ENCODE data around the gene OVAAL. TPM values are rescaled to one million over a fixed set of nuclear protein-coding genes. Genes with fewer than 3 reads are reported as not detected.
"Not testable (repeated sequence)": the region's sequence is repeated elsewhere in the genome, so short reads cannot be mapped to it uniquely, and the experiment has no call there.

The OVAAL gene
- total and polyA plus RNA-seq, 2 donors (not counting 1 experiment from before 2014, with no cell fraction given), result not detected

DNA sequence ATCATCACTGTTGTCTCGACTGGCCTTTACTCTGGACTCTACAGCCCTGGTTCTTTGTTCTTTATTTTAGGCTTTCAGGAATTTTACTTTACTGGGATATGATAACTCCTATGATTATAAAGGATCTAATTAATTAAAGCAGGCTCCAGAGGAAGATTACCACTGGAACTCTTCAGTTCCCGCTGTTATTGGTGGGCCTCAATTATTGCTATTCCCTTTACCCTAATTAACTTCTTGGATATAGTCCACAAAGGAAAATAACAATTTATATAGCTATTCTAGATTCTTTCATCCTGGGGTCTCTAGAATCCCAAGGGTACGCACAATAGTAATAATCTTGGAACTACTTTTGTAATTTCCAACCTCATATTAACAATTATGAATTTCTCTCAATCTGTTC lies 8.5 kb upstream of the OVAAL start:
- Histone ChIP-seq H3K4me1 (ENCODE audit: control insufficient read depth, extremely low read depth, insufficient read depth, low read length) (no peaks in the 10 kb centered on the region), H3K79me2 (ENCODE audit: control insufficient read depth, insufficient read depth, low read length) (no peaks in the 10 kb centered on the region), H3K9me3 (ENCODE audit: control insufficient read depth, insufficient read depth, low read depth, low read length) (no peaks in the 10 kb centered on the region), H3K27ac (ENCODE audit: insufficient read depth, low read length) (no peak overlapping the region), H2AFZ (ENCODE audit: low read length) (no peak overlapping the region), H3K27me3 (ENCODE audit: control insufficient read depth, insufficient read depth, low read length) (no peaks in the 10 kb centered on the region), H3K9ac (ENCODE audit: insufficient read depth, low read length) (no peak overlapping the region), H3K4me3 (replicated peaks in 1 of 4; ENCODE audit: control extremely low read depth in 1 of 4, insufficient read depth in 1 of 4, low read depth in 3 of 4, low read length in 4 of 4) (no peak overlapping the region), H3K36me3 (ENCODE audit: control insufficient read depth, insufficient read depth, low read length) (no peaks in the 10 kb centered on the region), H4K20me1 (ENCODE audit: control insufficient read depth, extremely low read depth, insufficient read depth, low read length) (no peaks in the 10 kb centered on the region), H3K4me2 (ENCODE audit: extremely low read depth, insufficient read depth, low read length) (no peak overlapping the region)
- no peak for TF ChIP-seq EZH2 (IDR thresholded peaks at IDR 0.05; ENCODE audit: low read length, missing control alignments)
- TF ChIP-seq, protein P1, sequence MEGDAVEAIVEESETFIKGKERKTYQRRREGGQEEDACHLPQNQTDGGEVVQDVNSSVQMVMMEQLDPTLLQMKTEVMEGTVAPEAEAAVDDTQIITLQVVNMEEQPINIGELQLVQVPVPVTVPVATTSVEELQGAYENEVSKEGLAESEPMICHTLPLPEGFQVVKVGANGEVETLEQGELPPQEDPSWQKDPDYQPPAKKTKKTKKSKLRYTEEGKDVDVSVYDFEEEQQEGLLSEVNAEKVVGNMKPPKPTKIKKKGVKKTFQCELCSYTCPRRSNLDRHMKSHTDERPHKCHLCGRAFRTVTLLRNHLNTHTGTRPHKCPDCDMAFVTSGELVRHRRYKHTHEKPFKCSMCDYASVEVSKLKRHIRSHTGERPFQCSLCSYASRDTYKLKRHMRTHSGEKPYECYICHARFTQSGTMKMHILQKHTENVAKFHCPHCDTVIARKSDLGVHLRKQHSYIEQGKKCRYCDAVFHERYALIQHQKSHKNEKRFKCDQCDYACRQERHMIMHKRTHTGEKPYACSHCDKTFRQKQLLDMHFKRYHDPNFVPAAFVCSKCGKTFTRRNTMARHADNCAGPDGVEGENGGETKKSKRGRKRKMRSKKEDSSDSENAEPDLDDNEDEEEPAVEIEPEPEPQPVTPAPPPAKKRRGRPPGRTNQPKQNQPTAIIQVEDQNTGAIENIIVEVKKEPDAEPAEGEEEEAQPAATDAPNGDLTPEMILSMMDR (conservative IDR thresholded peaks at IDR 0.05 in 1 of 2, IDR thresholded peaks at IDR 0.05 in 1 of 2; ENCODE audit: low read depth in 1 of 2, low read length in 2 of 2), result no peak
- DNase-seq (ENCODE audit: low read depth in 2 of 2), result no peak

DNA sequence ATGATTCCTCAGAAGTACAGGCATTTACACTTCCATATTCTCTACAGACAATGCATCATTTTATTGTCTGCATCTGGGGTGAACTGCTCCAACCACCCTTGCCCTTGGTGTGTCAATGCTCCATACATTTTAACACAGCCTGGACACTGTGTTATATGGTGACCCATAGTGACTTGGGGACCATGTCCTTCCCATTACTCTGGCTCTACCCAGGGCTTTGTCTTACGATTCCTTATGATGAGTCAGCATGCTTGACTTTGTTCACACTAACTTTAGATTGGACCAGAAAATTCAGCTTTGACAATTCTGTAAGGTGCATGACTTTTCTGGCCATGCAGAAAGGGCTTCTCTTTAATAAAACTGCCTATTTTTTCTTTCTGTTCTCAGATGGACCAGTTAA lies 6.8 kb upstream of the OVAAL start:
- TF ChIP-seq, protein P1 (conservative IDR thresholded peaks at IDR 0.05 in 1 of 2, IDR thresholded peaks at IDR 0.05 in 1 of 2; ENCODE audit: low read depth in 1 of 2, low read length in 2 of 2), result no peak
- TF ChIP-seq EZH2 (IDR thresholded peaks at IDR 0.05; ENCODE audit: low read length, missing control alignments), result no peak
- Histone ChIP-seq H3K36me3 (ENCODE audit: control insufficient read depth, insufficient read depth, low read length) (no peaks in the 10 kb centered on the region), H3K4me1 (ENCODE audit: control insufficient read depth, extremely low read depth, insufficient read depth, low read length) (no peaks in the 10 kb centered on the region), H3K79me2 (ENCODE audit: control insufficient read depth, insufficient read depth, low read length) (no peaks in the 10 kb centered on the region), H3K4me2 (ENCODE audit: extremely low read depth, insufficient read depth, low read length) (no peak overlapping the region), H3K9me3 (ENCODE audit: control insufficient read depth, insufficient read depth, low read depth, low read length) (no peaks in the 10 kb centered on the region), H4K20me1 (ENCODE audit: control insufficient read depth, extremely low read depth, insufficient read depth, low read length) (no peaks in the 10 kb centered on the region), H3K27ac (ENCODE audit: insufficient read depth, low read length) (no peak overlapping the region), H3K9ac (ENCODE audit: insufficient read depth, low read length) (no peak overlapping the region), H3K27me3 (ENCODE audit: control insufficient read depth, insufficient read depth, low read length) (no peaks in the 10 kb centered on the region), H2AFZ (ENCODE audit: low read length) (no peak overlapping the region), H3K4me3 (replicated peaks in 1 of 4; ENCODE audit: control extremely low read depth in 1 of 4, insufficient read depth in 1 of 4, low read depth in 3 of 4, low read length in 4 of 4) (no peak overlapping the region)
- DNase-seq (ENCODE audit: low read depth in 2 of 2), result no peak

DNA sequence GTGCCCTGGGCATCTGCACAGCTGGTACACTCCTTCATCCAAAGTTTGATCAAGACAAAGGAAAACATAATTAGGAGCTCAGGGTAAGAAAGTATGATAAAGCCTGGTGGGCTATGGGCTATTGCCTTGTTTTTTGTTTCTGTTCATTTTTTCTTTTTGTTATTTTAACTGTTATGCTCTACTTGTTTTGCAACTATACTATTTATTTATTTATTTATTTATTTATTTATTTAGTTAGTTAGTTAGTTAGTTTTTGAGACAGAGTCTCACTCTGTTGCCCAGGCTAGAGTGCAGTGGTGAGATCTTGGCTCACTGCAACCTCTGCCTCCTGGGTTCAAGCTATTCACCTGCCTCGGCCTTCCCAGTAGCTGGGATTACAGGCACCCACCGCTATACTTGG lies 5.7 kb upstream of the OVAAL start:
- H2AFZ ChIP-seq (ENCODE audit: low read length); DNase-seq (ENCODE audit: low read depth in 2 of 2); H3K27me3 ChIP-seq (ENCODE audit: control insufficient read depth, insufficient read depth, low read length); H3K4me2 ChIP-seq (ENCODE audit: extremely low read depth, insufficient read depth, low read length); H3K36me3 ChIP-seq (ENCODE audit: control insufficient read depth, insufficient read depth, low read length); H3K79me2 ChIP-seq (ENCODE audit: control insufficient read depth, insufficient read depth, low read length); H4K20me1 ChIP-seq (ENCODE audit: control insufficient read depth, extremely low read depth, insufficient read depth, low read length); H3K9ac ChIP-seq (ENCODE audit: insufficient read depth, low read length); H3K27ac ChIP-seq (ENCODE audit: insufficient read depth, low read length); H3K9me3 ChIP-seq (ENCODE audit: control insufficient read depth, insufficient read depth, low read depth, low read length); H3K4me3 ChIP-seq (replicated peaks in 1 of 4; ENCODE audit: control extremely low read depth in 1 of 4, insufficient read depth in 1 of 4, low read depth in 3 of 4, low read length in 4 of 4); H3K4me1 ChIP-seq (ENCODE audit: control insufficient read depth, extremely low read depth, insufficient read depth, low read length): not testable (repeated sequence)

Data from fibroblast of lung (primary cell).